Thyroid gland (tissue), 4 donors: ENCODE data around the gene EHD3. TPM values are rescaled to one million over a fixed set of nuclear protein-coding genes. Genes with fewer than 3 reads are reported as not detected.

ENCODE experiments used
- DNase-seq, 2 donors: peaks; one replicate each; pipeline ENCODE4 v3.0.0-alpha.2; 2019
- H3K27ac ChIP-seq, 3 donors: fragments of 200-600 bp; sonication (generic); 1 replicate in 2 of 3; 2 replicates in 1 of 3; pipeline ENCODE4 v1.5.1; 2016 to 2019; ENCODE audit warnings: mild to moderate bottlenecking in 1 of 3, moderate library complexity in 1 of 3
- H3K27me3 ChIP-seq: fragments of 200-600 bp; sonication (generic); one replicate; pipeline ENCODE4 v1.5.1; 2019
- H3K36me3 ChIP-seq, 2 donors: fragments of 200-600 bp; sonication (generic); one replicate each; pipeline ENCODE4 v1.5.1; 2016 to 2019
- H3K4me1 ChIP-seq, 2 donors: fragments of 200-600 bp; sonication (generic); one replicate each; pipeline ENCODE4 v1.5.1; 2017 to 2019
- H3K4me3 ChIP-seq, 3 donors: fragments of 200-600 bp; sonication (generic); replicated peaks in 1 of 3; 1 replicate in 2 of 3; 2 replicates in 1 of 3; pipeline ENCODE4 v1.5.1; 2016; ENCODE audit warnings: mild to moderate bottlenecking in 1 of 3
- H3K9me3 ChIP-seq: fragments of 200-600 bp; sonication (generic); one replicate; pipeline ENCODE4 v1.5.1; 2017
- CTCF ChIP-seq, 6 experiments: fragments of 200-600 bp in 3 of 6; fragments of 450-650 bp in 3 of 6; sonication (generic) in 3 of 6; IDR thresholded peaks; one replicate each; pipeline ENCODE4 v1.5.1; 2016 to 2019; ENCODE audit warnings: antibody characterized with exemption in 6 of 6, mild to moderate bottlenecking in 2 of 6, inconsistent platforms in 1 of 6, moderate library complexity in 1 of 6
- POLR2A ChIP-seq, 2 donors: fragments of 450-650 bp; IDR thresholded peaks; one replicate each; pipeline ENCODE4 v1.6.1; 2017; ENCODE audit warnings: antibody characterized with exemption in 2 of 2, mild to moderate bottlenecking in 2 of 2, moderate library complexity in 1 of 2
- WGBS, 2 donors: methylation state at CpG; one replicate each; pipeline ENCODE4 v1.1.5; 2017; 5-methylcytosine and 5-hydroxymethylcytosine counted together
- intact Hi-C: fragments of 100-400 bp; cut with DNase I; formaldehyde crosslinking; loops from one replicate; pipeline ENCODE4 v1.15.1; 2023
- total RNA-seq, 4 donors: library from RNA; depleted of rRNA; stranded (reverse); fragments of >200 nt; gene quantifications; one replicate each; pipeline ENCODE4 v1.2.3, GENCODE V29; 2016

Gene EHD3
- total RNA-seq = 1 to 10 TPM; 4.2 to 9.2 (median 5.5) TPM

- peak within 1 kb of the TSS in 1 of 3 donors; percentile 17 for H3K27ac ChIP-seq
- peaks cover 5 to 8% of the 10 kb centered on the region in 2 donors for H3K4me1 ChIP-seq
- TF ChIP-seq CTCF (IDR thresholded peaks at IDR 0.05) = peak in 5 of 6 experiments; percentile 19 to 63 (median 53)
- TF ChIP-seq POLR2A (IDR thresholded peaks at IDR 0.05) = peak in 1 of 2 donors; percentile 41
- WGBS, 2 donors = 3 to 7% methylated on average over 9 to 31 of the region's 74 CpGs
- DNase-seq = peak; percentile 83 to 88
- intact Hi-C loops = loop anchor here (10.0 kb wide), 1 partner anchor 101 kb away; no protein-coding TSS in a partner anchor
- H3K36me3 ChIP-seq = no peaks in the 10 kb centered on the region
- H3K27me3 ChIP-seq = no peaks in the 10 kb centered on the region
- H3K9me3 ChIP-seq = no peaks in the 10 kb centered on the region
- H3K4me3 ChIP-seq = peak within 1 kb of the TSS; percentile 29 to 49 (median 40)
Observed at GRCh38 chr2:31233741-31234682, at the start of gene EHD3. Gene EHD3, plus strand, starts transcription at chr2:31234152. Its CDS starts 470 bp downstream, at chr2:31234622.

- intact Hi-C loops = no loop called here
- no peaks in the 10 kb centered on the region for H3K27me3 ChIP-seq
- DNase-seq = no peak
- H3K27ac ChIP-seq = no peak overlapping the region
- no peak overlapping the region for H3K4me3 ChIP-seq
- H3K4me1 ChIP-seq = no peaks in the 10 kb centered on the region
- 89 to 94% methylated on average over 4 of the region's 4 CpGs for WGBS, 2 donors
- no peak for TF ChIP-seq CTCF (IDR thresholded peaks at IDR 0.05)
- no peak for TF ChIP-seq POLR2A (IDR thresholded peaks at IDR 0.05)
- no peaks in the 10 kb centered on the region for H3K9me3 ChIP-seq
- no peaks in the 10 kb centered on the region for H3K36me3 ChIP-seq
Observed at GRCh38 chr2:31187166-31187565, 46.8 kb upstream of the EHD3 start.

DNA sequence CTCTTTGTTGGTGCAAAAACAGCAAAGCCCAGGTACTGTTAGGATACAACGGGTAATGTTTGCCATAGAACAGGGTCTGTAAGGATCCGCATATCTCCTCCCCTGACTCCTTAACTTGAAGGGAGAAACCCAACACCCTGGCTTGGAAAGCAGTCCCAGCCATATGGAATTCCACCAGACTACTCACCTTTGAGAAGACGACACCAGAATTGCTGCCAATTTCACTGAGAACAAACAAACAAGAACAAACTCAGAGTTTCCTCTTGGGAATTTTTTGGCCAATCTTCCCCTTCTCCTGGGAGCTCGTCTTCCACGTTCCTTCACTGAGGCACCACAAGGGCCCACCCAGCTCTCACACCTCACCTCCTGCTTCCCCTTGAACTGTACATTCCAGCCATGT, 45.8 kb upstream of the EHD3 start:
- no peak for DNase-seq
- Histone ChIP-seq H3K9me3 (no peaks in the 10 kb centered on the region), H3K36me3 (no peaks in the 10 kb centered on the region), H3K4me1 (no peaks in the 10 kb centered on the region), H3K27me3 (no peaks in the 10 kb centered on the region), H3K4me3 (no peak overlapping the region), H3K27ac (no peak overlapping the region)
- intact Hi-C loops = no loop called here
- WGBS, 2 donors = 53 to 63% methylated on average over 5 of the region's 5 CpGs
- no peak for TF ChIP-seq CTCF (IDR thresholded peaks at IDR 0.05)
- no peak for TF ChIP-seq POLR2A (IDR thresholded peaks at IDR 0.05)

GRCh38 chr2:31189141-31189540, 44.8 kb upstream of the EHD3 start:
- no peaks in the 10 kb centered on the region for H3K9me3 ChIP-seq
- no peaks in the 10 kb centered on the region for H3K4me1 ChIP-seq
- TF ChIP-seq POLR2A (IDR thresholded peaks at IDR 0.05) (no peak), CTCF (IDR thresholded peaks at IDR 0.05) (no peak)
- no peak overlapping the region for H3K4me3 ChIP-seq
- H3K27ac ChIP-seq = no peak overlapping the region
- no peaks in the 10 kb centered on the region for H3K27me3 ChIP-seq
- intact Hi-C loops = no loop called here
- WGBS, 2 donors = 79 to 84% methylated on average over 4 of the region's 4 CpGs
- no peaks in the 10 kb centered on the region for H3K36me3 ChIP-seq
- DNase-seq = no peak

GRCh38 chr2:31190188-31190587, 43.8 kb upstream of the EHD3 start:
- 72 to 86% methylated on average over 1 of the region's 1 CpG for WGBS, 2 donors

More at GRCh38 chr2:31190188-31190587, 43.8 kb upstream of the EHD3 start:
- intact Hi-C loops = no loop called here
- TF ChIP-seq POLR2A (IDR thresholded peaks at IDR 0.05) = no peak
- TF ChIP-seq CTCF (IDR thresholded peaks at IDR 0.05) = no peak
- no peaks in the 10 kb centered on the region for H3K4me1 ChIP-seq
- H3K4me3 ChIP-seq = no peak overlapping the region
- no peaks in the 10 kb centered on the region for H3K9me3 ChIP-seq
- DNase-seq = no peak
- H3K27ac ChIP-seq = no peak overlapping the region
- H3K27me3 ChIP-seq = no peaks in the 10 kb centered on the region
- no peaks in the 10 kb centered on the region for H3K36me3 ChIP-seq
